HL-60 (cell line): ENCODE measurements around the gene AMZ2.
"Not testable (repeated sequence)": the region's sequence is repeated elsewhere in the genome, so short reads cannot be mapped to it uniquely, and the experiment has no call there.

Source experiments
- DNase-seq, 2 experiments: peaks; one replicate each; pipeline ENCODE4 v3.0.0-alpha.2; 2010 to 2020; ENCODE audit warnings: low read depth in 1 of 2, low spot score in 1 of 2
- H3K27ac ChIP-seq: fragments of 250-450 bp; sonication (Bioruptor Pico); replicated peaks from 2 replicates; pipeline ENCODE4 v1.5.1; 2020; ENCODE audit warnings: mild to moderate bottlenecking, moderate library complexity
- H3K27me3 ChIP-seq: fragments of 250-450 bp; sonication (Bioruptor Pico); 2 replicates; pipeline ENCODE4 v1.5.1; 2021; ENCODE audit warnings: mild to moderate bottlenecking, moderate library complexity; ENCODE audit not compliant: insufficient read depth, poor library complexity, severe bottlenecking
- H3K4me3 ChIP-seq: replicated peaks from 2 replicates; pipeline ENCODE4 v1.5.1; 2011; ENCODE audit warnings: mild to moderate bottlenecking, control low read depth, low read length; ENCODE audit not compliant: insufficient read depth
- GABPA ChIP-seq: IDR thresholded peaks from 2 replicates; pipeline ENCODE4 v1.6.1; 2012; ENCODE audit warnings: low read depth
- POLR2AphosphoS5 ChIP-seq: IDR thresholded peaks from 2 replicates; pipeline ENCODE4 v1.6.1; 2012; ENCODE audit warnings: low read depth
- SPI1 ChIP-seq: IDR thresholded peaks from 2 replicates; pipeline ENCODE4 v1.6.1; 2012; ENCODE audit warnings: low read depth, mild to moderate bottlenecking, borderline replicate concordance
- TF ChIP-seq, protein P1 (sequence below): IDR thresholded peaks from one replicate; pipeline ENCODE4 v1.5.1; 2011; ENCODE audit warnings: low read length, control low read depth, inconsistent platforms; ENCODE audit not compliant: insufficient read depth
- TF ChIP-seq, protein P2 (sequence below): IDR thresholded peaks from 2 replicates; pipeline ENCODE4 v1.6.1; 2012; ENCODE audit warnings: low read depth; ENCODE audit not compliant: insufficient replicate concordance

The AMZ2 gene

DNA sequence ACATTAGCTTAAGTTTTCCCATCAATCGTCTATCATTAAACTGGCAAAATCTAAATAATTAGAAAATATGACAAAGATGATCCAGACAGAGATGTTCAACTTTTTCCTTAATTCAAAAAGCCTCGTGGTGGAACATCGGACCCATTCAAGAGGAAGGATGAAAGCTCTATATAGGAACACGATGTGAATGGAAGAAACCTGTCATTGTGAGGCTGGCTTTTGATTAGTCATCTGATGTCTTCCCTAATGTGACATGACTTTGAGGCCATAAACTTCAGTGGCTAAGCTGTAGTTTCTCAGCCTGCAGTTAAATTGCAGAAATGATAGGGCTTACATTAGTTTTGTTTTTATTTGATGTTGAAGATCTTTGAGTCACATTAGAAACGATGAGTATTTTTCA is 1.0 kb downstream of the AMZ2 start:
- peak in 1 of 2 experiments; percentile 19 for DNase-seq
- Histone ChIP-seq H3K4me3 (no peak overlapping the region), H3K27ac (peak overlapping the region; percentile 87), H3K27me3 (no peaks in the 10 kb centered on the region)
- TF ChIP-seq, protein P1, sequence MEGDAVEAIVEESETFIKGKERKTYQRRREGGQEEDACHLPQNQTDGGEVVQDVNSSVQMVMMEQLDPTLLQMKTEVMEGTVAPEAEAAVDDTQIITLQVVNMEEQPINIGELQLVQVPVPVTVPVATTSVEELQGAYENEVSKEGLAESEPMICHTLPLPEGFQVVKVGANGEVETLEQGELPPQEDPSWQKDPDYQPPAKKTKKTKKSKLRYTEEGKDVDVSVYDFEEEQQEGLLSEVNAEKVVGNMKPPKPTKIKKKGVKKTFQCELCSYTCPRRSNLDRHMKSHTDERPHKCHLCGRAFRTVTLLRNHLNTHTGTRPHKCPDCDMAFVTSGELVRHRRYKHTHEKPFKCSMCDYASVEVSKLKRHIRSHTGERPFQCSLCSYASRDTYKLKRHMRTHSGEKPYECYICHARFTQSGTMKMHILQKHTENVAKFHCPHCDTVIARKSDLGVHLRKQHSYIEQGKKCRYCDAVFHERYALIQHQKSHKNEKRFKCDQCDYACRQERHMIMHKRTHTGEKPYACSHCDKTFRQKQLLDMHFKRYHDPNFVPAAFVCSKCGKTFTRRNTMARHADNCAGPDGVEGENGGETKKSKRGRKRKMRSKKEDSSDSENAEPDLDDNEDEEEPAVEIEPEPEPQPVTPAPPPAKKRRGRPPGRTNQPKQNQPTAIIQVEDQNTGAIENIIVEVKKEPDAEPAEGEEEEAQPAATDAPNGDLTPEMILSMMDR = no peak
- TF ChIP-seq SPI1 = no peak
- TF ChIP-seq GABPA = no peak
- TF ChIP-seq, protein P2, sequence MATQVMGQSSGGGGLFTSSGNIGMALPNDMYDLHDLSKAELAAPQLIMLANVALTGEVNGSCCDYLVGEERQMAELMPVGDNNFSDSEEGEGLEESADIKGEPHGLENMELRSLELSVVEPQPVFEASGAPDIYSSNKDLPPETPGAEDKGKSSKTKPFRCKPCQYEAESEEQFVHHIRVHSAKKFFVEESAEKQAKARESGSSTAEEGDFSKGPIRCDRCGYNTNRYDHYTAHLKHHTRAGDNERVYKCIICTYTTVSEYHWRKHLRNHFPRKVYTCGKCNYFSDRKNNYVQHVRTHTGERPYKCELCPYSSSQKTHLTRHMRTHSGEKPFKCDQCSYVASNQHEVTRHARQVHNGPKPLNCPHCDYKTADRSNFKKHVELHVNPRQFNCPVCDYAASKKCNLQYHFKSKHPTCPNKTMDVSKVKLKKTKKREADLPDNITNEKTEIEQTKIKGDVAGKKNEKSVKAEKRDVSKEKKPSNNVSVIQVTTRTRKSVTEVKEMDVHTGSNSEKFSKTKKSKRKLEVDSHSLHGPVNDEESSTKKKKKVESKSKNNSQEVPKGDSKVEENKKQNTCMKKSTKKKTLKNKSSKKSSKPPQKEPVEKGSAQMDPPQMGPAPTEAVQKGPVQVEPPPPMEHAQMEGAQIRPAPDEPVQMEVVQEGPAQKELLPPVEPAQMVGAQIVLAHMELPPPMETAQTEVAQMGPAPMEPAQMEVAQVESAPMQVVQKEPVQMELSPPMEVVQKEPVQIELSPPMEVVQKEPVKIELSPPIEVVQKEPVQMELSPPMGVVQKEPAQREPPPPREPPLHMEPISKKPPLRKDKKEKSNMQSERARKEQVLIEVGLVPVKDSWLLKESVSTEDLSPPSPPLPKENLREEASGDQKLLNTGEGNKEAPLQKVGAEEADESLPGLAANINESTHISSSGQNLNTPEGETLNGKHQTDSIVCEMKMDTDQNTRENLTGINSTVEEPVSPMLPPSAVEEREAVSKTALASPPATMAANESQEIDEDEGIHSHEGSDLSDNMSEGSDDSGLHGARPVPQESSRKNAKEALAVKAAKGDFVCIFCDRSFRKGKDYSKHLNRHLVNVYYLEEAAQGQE = no peak
- no peak for TF ChIP-seq POLR2AphosphoS5

GRCh38 chr17:68249354-68249765 is 1.5 kb downstream of the AMZ2 start:
- no peaks in the 10 kb centered on the region for H3K27me3 ChIP-seq
- peak; percentile 47; the same call in 1 of the 2 replicates for TF ChIP-seq SPI1
- TF ChIP-seq, protein P1 = no peak
- TF ChIP-seq GABPA = no peak
- TF ChIP-seq POLR2AphosphoS5 = peak; percentile 64
- TF ChIP-seq, protein P2 = no peak
- DNase-seq = peak in 1 of 2 experiments; percentile 59
- H3K27ac ChIP-seq = no peak overlapping the region
- H3K4me3 ChIP-seq = no peak overlapping the region

GRCh38 chr17:68253426-68253825 is 5.6 kb downstream of the AMZ2 start:
- H3K27me3 ChIP-seq, DNase-seq, H3K27ac ChIP-seq, H3K4me3 ChIP-seq: not testable (repeated sequence)

GRCh38 chr17:68255151-68255550 is 7.3 kb downstream of the AMZ2 start:
- H3K27me3 ChIP-seq = no peaks in the 10 kb centered on the region
- H3K4me3 ChIP-seq = no peak overlapping the region
- no peak for DNase-seq
- no peak overlapping the region for H3K27ac ChIP-seq
- TF ChIP-seq POLR2AphosphoS5 (no peak), GABPA (no peak), SPI1 (no peak)
- TF ChIP-seq, protein P2 = no peak
- TF ChIP-seq, protein P1 = no peak
